Activated naive CD4-positive, alpha-beta T cell treated with anti-CD3 and anti-CD28 coated beads for 36 hours (primary cell): ENCODE measurements around the gene SEMA3F. TPM values are rescaled to one million over a fixed set of nuclear protein-coding genes. Genes with fewer than 3 reads are reported as not detected.

ENCODE experiments used
- CTCF ChIA-PET: fragments of 350-600 bp; sonication (Branson Sonifier 250); formaldehyde crosslinking; loops from one replicate; lab custom pipeline; 2021; ENCODE audit warnings: antibody characterized with exemption; lab: Charles Lee
- DNase-seq: peaks from one replicate; pipeline ENCODE4 v3.0.0-alpha.2; 2020
- H3K27ac Mint-ChIP-seq: one replicate; pipeline ENCODE4 v1.8.0; 2021; ENCODE audit warnings: mild to moderate bottlenecking, mixed read lengths
- H3K27me3 Mint-ChIP-seq: one replicate; pipeline ENCODE4 v1.8.0; 2021; ENCODE audit warnings: low read depth, mixed read lengths
- H3K36me3 Mint-ChIP-seq: one replicate; pipeline ENCODE4 v1.8.0; 2021; ENCODE audit warnings: low read depth, mixed read lengths
- H3K4me1 Mint-ChIP-seq: one replicate; pipeline ENCODE4 v1.8.0; 2021; ENCODE audit warnings: low read depth, mixed read lengths
- H3K4me3 Mint-ChIP-seq: one replicate; pipeline ENCODE4 v1.8.0; 2021; ENCODE audit warnings: mild to moderate bottlenecking, moderate library complexity, mixed read lengths
- H3K9me3 Mint-ChIP-seq: one replicate; pipeline ENCODE4 v1.8.0; 2021; ENCODE audit warnings: mixed read lengths
- intact Hi-C: fragments of 100-400 bp; cut with micrococcal nuclease; formaldehyde crosslinking; loops from one replicate; pipeline ENCODE4 v1.15.1; 2023
- microRNA-seq: library from miRNA; unstranded; fragments of <30 nt; microRNA quantifications from one replicate; pipeline ENCODE4 v1.2.0, GENCODE V29; 2022; ENCODE audit warnings: borderline microRNAs expressed, borderline replicate concordance
- total RNA-seq, 2 experiments: library from RNA; stranded (reverse); gene quantifications; one replicate each; pipeline ENCODE4 v1.2.3, GENCODE V29; 2021

SEMA3F gene
- total RNA-seq, 2 experiments from 2014 or later: not detected

- no peak for DNase-seq
- intact Hi-C loops: loop anchor here (1.0 to 10.0 kb wide), 6 partner anchors 63 to 1762 kb away; partner anchors contain the start of genes CISH, HYAL3, NAA80 and RBM5
- peaks cover 40% of the 10 kb centered on the region for H3K4me1 Mint-ChIP-seq
- peak overlapping the region; percentile 92 for H3K27ac Mint-ChIP-seq
- H3K9me3 Mint-ChIP-seq: no peaks in the 10 kb centered on the region
- H3K27me3 Mint-ChIP-seq: no peaks in the 10 kb centered on the region
- H3K4me3 Mint-ChIP-seq: peak overlapping the region; percentile 95
- H3K36me3 Mint-ChIP-seq: peaks cover 10% of the 10 kb centered on the region
- CTCF ChIA-PET: interaction anchor here (4.5 to 5.3 kb wide), 2 partner anchors 10 kb away, joined by 35 read pairs; no protein-coding TSS in a partner anchor
Observed at GRCh38 chr3:50236484-50237132, 81.5 kb downstream of the SEMA3F start.

- Mint-ChIP-seq H3K27me3 (no peaks in the 10 kb centered on the region), H3K27ac (peak overlapping the region; percentile 92), H3K36me3 (peaks cover 10% of the 10 kb centered on the region), H3K9me3 (no peaks in the 10 kb centered on the region), H3K4me1 (peaks cover 46% of the 10 kb centered on the region), H3K4me3 (peak overlapping the region; percentile 95)
- peak; percentile 53 for DNase-seq
- CTCF ChIA-PET: interaction anchor here (4.5 to 5.3 kb wide), 2 partner anchors 10 kb away, joined by 35 read pairs; no protein-coding TSS in a partner anchor
- intact Hi-C loops: loop anchor here (2.0 to 10.0 kb wide), 3 partner anchors 102 to 1762 kb away; partner anchors contain the start of gene CISH
Observed at GRCh38 chr3:50237133-50237651, 82.1 kb downstream of the SEMA3F start.

DNA sequence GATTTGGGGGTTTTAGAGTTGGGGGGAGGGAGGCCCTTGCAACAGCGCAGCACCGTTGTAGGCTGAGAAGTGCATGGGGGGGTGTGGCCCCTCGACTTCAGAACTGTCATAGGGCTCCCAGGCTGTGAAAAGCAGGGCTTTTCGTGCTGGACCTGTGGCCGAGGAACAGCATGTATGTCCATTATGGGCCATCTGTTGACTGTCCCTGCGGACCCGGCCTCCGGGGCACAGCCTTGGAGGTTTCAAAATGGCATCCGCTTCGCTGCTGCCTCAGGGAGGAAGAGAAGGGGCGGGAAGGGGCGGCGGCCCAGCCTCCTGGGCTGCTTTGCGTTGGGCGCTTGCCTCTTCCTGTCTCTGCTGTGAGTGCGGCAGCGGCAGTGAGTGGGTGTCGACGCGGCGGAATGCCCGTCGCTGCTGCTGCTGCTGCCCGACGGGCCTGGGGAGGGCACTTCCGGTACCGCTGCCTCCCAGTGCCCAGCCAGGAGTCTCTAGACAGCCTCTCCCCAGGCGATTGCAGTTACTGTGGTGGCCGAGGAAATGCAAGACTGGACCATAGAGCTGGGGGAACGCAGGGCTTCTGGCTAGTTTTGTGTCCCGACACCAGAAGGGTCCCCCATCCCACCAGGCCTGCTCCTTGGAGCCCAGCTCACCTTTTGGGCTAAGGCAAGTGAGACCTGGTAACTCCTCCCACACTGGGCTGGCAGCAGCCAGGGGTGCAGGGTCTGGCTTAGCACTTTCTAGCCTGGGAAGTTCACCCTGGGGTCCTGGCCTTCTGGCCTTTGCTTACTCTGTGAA lies 82.8 kb downstream of the SEMA3F start:
- Mint-ChIP-seq H3K27me3 (no peaks in the 10 kb centered on the region), H3K4me3 (peak overlapping the region; percentile 95), H3K36me3 (peaks cover 10% of the 10 kb centered on the region), H3K27ac (peak overlapping the region; percentile 92), H3K9me3 (no peaks in the 10 kb centered on the region), H3K4me1 (peaks cover 54% of the 10 kb centered on the region)
- CTCF ChIA-PET: interaction anchor here (1.2 to 5.3 kb wide), 2 partner anchors 9 to 11 kb away, joined by 5 to 35 read pairs; no protein-coding TSS in a partner anchor
- peak; percentile 94 for DNase-seq
- intact Hi-C loops: loop anchor here (2.0 to 10.0 kb wide), 3 partner anchors 101 to 1763 kb away; partner anchors contain the start of gene CISH

- Mint-ChIP-seq H3K9me3 (no peaks in the 10 kb centered on the region), H3K4me1 (peaks cover 60% of the 10 kb centered on the region), H3K36me3 (peaks cover 10% of the 10 kb centered on the region)
Observed at GRCh38 chr3:50238549-50239026, 83.5 kb downstream of the SEMA3F start.

More at GRCh38 chr3:50238549-50239026, 83.5 kb downstream of the SEMA3F start:
- CTCF ChIA-PET: interaction anchor here (1.0 to 5.3 kb wide), 3 partner anchors 8 to 34 kb away, joined by 4 to 35 read pairs (median 5); no protein-coding TSS in a partner anchor
- intact Hi-C loops: loop anchor here (5.0 to 10.0 kb wide), 2 partner anchors 374 to 1764 kb away; partner anchors contain the start of gene CISH
- Mint-ChIP-seq H3K27ac (peak overlapping the region; percentile 92), H3K4me3 (peak overlapping the region; percentile 95), H3K27me3 (no peaks in the 10 kb centered on the region)
- DNase-seq: peak; percentile 19

Small RNA genes lying within 50 kb of the gene (microRNA-seq; reads per million reads assigned to microRNA genes)
- gene MIR566: not detected
- gene MIR5787: not detected

Other genes starting within 250 kb of the SEMA3F start
- 1 to 10 TPM; 5.4 to 5.9 TPM for gene MON1A, start 225.5 kb upstream of the SEMA3F start, total RNA-seq
- 10 to 100 TPM; 89.1 to 98.2 TPM for gene RBM6, start 215.2 kb upstream of the SEMA3F start, total RNA-seq
- 100 to 1,000 TPM; 124 to 129 TPM for gene RBM5, start 66.4 kb upstream of the SEMA3F start, total RNA-seq
- not detected for gene GNAT1, start 36.3 kb downstream of the SEMA3F start, total RNA-seq
- gene SLC38A3, start 49.9 kb downstream of the SEMA3F start, total RNA-seq: not detected
- 100 to 1,000 TPM; 272 to 276 TPM for gene GNAI2, start 80.9 kb downstream of the SEMA3F start, total RNA-seq
- under 1 TPM; 0.33 to 0.37 TPM for gene SEMA3B, start 113.8 kb downstream of the SEMA3F start, total RNA-seq
- not detected for gene LSMEM2, start 123.8 kb downstream of the SEMA3F start, total RNA-seq
- 100 to 1,000 TPM; 117 to 125 TPM for gene IFRD2, start 137.1 kb downstream of the SEMA3F start, total RNA-seq
- under 1 TPM; 0.74 to 0.88 TPM for gene HYAL3, start 144.1 kb downstream of the SEMA3F start, total RNA-seq
- 10 to 100 TPM in 1 of 2 experiments, 1 to 10 TPM in 1; 7.9 to 10.5 TPM for gene NAA80, start 144.1 kb downstream of the SEMA3F start, total RNA-seq
- gene HYAL1, start 148.2 kb downstream of the SEMA3F start, total RNA-seq: not detected
- gene HYAL2, start 167.4 kb downstream of the SEMA3F start, total RNA-seq: 1 to 10 TPM; 1.5 to 2.1 TPM
- 10 to 100 TPM; 14.1 to 14.4 TPM for gene TUSC2, start 172.9 kb downstream of the SEMA3F start, total RNA-seq
- gene RASSF1, start 185.5 kb downstream of the SEMA3F start, total RNA-seq: 10 to 100 TPM; 37.5 to 38.5 TPM
- under 1 TPM; 0.54 to 0.57 TPM for gene ZMYND10, start 190.4 kb downstream of the SEMA3F start, total RNA-seq
- 10 to 100 TPM; 27.7 to 31.3 TPM for gene NPRL2, start 195.5 kb downstream of the SEMA3F start, total RNA-seq
- gene CYB561D2, start 195.5 kb downstream of the SEMA3F start, total RNA-seq: 10 to 100 TPM; 11.0 to 11.3 TPM
- gene TMEM115, start 204.2 kb downstream of the SEMA3F start, total RNA-seq: 10 to 100 TPM; 10.6 to 11.1 TPM